HL-60/S4 treated with phorbol 12-myristate 13-acetate at 8.2 ng/mL for 4 days and 3 days (cell line): ENCODE data around the gene RPL37.
"Not testable (repeated sequence)": the region's sequence is repeated elsewhere in the genome, so short reads cannot be mapped to it uniquely, and the experiment has no call there.

Source experiments
- in situ Hi-C: fragments of 300-500 bp; cut with MboI; formaldehyde crosslinking; loops from 2 replicates; pipeline ENCODE4 v1.15.0; 2022; ENCODE audit warnings: low sequenced_read_pairs

RPL37 gene

GRCh38 chr5:40798012-40798800 lies 36.8 kb downstream of the RPL37 start, which contains the start of gene PRKAA1:
Gene PRKAA1, minus strand, starts transcription at chr5:40798374. Its CDS starts 185 bp downstream, at chr5:40798189.
- in situ Hi-C loops = no loop called here

DNA sequence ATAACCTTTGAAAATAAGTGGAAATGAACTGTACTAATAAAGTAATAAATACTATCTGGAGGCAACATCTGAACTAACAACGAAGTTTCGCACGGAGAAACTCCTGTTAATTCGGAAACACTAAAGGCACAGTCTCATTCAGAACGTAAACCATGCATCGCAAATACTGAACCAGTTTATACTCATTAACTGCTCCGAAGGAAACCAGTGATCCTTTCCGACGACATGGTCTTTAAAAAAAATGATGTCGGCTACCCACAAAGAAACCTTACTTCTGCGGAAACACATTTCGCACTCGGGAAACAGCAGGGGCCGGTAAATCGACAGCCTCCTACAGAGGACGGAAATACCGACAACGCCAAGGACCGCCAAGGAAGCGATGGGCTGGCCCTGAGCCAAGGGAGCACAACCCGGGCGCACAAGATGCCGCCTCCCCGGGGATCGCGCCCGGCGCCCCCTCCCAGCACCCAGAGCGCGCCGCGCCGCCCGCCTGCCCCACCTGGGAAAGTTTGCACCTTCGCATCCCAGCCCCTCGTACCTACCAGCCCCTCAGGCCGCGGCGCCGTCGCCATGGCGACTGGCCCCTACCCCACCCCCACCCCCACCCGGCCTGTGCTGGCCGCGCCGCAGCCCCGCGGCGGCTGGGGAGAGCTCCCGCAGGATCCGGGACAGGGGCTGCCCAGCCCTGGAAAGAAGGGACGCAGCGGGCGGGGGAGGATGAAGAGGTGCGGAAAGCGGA lies 37.6 kb downstream of the RPL37 start:
- in situ Hi-C loops = no loop called here

DNA sequence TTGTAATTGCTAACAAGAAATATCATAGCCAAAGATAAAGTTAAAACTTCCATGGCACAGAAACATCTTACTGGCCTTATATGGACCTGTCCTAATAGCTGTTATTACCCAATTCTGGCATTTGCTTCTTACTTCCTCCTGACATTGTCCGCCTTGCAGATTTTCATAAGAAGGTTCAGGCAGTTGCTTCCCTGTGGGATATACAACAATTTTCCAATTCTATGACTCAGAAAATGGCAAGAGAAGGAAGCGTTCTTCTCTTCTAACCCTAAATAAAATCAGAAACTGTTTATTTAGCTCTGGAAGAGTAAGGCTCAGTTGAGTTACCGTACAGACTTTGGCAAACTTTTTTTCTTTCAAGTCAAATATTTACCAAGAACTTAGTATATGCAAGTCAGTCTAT lies 38.5 kb downstream of the RPL37 start:
- in situ Hi-C loops = no loop called here

DNA sequence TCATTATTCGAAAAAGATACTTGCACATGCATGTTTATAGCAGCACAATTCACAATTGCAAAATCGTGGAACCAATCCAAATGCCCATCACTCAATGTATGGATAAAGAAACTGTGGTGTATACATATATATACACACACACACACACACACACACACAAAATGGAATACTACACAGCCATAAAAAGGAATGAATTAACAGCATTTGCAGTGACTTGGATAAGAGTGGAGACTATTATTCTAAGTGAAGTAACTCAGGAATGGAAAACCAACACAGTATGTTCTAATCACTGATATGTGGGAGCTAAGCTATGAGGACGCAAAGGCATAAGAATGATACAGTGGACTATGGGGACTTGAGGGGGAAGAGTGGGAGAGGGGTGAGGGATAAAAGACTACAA lies 40.1 kb downstream of the RPL37 start:
- in situ Hi-C loops = not testable (repeated sequence)

DNA sequence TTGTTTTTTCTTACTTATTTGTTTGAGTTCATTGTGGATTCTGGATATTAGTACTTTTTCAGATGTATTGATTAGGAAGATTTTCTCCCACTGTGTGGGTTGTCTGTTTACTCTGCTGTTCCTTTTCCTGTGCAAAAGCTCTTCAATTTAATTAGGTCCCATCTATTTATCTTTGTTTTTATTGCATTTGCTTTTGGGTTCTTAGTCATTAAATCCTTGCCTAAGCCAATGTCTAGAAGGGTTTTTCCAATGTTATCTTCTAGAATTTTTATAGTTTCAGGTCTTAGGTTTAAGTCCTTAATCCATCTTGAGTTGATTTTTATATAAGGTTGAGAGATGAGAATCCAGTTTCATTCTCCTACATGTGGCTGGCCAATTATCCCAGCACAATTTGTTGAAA lies 40.7 kb downstream of the RPL37 start:
- in situ Hi-C loops = not testable (repeated sequence)

- in situ Hi-C loops = not testable (repeated sequence)
Observed at GRCh38 chr5:40792691-40793090, 42.3 kb downstream of the RPL37 start.

DNA sequence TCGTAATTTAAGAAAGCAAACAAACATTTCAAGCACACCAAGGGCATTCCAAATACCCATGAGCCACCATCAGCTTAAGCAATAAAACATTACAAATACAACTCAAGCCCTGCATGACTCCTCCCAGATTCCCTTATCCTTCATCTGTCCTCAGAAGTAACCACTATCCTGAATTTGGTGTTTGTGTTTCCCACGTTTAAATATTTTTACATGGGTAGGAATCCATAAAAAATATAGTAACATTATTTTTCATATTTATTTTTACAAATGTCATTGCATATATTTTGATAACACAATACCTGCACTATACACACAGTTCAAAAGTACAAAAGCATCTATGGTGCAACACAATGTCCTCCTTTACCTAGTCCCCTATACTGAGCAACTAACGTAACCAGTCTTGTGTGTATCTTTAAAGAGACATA lies 43.3 kb downstream of the RPL37 start:
- in situ Hi-C loops = no loop called here

DNA sequence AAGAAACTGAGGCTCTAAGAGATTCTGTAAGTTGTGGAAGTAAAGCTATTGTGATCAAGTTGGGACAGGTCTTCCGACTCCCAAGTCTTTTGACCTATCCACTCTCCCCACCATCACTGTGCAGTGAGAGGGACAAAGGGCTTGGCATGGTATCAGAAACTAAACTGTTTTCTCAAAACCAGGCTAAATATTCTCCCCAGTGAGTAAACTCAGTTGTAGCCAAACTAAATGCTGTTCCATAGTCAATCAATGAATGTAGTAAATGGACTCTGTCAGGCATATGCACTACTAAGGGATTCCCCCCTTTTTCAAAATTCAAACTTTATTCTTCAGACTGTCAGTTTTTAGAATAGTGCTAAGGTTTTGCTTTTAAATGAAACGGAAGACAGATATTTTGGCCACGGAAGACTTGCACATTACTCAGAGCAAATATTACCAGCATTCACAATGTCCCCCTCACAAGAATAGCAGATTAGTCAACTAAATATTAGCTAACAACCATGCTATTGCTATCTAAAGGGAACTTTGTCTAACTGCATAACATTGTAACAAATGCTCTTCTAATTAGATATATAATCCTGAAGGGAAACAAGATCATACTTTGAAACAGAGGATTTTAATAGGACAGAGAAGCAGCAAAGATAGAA lies 44.0 kb downstream of the RPL37 start:
- in situ Hi-C loops = no loop called here

GRCh38 chr5:40788941-40789340 lies 46.1 kb downstream of the RPL37 start:
- in situ Hi-C loops = not testable (repeated sequence)

DNA sequence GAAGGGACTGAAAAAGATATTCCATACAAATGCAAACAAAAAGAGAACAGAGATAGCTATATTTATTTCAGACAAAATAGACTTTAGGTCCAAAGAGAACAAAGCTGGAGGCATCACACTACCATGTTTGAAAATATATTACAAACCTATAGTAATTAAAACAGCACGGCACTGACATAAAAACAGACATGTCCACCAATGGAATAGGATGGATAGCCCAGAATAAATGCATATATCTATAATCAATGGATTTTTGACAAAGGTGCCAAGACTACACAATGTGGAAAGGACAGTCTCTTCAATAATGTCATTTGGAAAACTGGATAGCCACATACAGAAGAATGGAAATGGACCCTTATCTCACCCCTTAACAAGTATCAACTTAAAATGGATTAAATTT lies 47.0 kb downstream of the RPL37 start:
- in situ Hi-C loops = no loop called here

- in situ Hi-C loops = not testable (repeated sequence)
Observed at GRCh38 chr5:40786664-40787063, 48.4 kb downstream of the RPL37 start.

GRCh38 chr5:40784916-40785315 lies 50.1 kb downstream of the RPL37 start:
- in situ Hi-C loops = no loop called here

DNA sequence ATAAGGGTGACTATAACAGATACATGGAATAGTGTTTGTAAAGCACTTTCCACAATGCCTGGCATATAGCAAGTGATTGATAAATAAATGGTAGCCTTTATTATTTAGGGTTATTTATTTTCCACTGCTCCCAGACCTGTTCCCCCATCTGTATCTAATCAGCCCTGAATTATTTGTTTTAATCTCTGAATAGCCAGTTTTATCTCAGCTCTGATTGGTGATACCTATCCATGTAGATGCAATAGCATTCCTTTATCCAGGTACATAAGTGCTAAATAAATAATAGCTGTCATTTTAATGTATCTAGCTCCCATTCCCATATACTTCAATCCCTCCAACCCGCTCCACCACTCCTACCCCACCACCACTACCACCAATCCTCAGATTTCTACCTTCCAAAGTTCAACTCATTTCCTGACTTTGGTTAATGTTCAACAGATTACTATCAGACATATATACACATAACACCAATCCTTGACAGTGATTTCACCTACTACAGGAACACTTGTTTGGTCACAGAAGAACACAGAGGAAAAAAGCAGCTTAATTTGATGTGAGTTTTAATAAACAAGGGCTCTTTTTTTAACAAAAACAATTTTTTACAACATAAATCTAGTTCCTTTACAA lies 50.9 kb downstream of the RPL37 start:
- in situ Hi-C loops = no loop called here

GRCh38 chr5:40781843-40782409 lies 53.1 kb downstream of the RPL37 start:
- in situ Hi-C loops = no loop called here

DNA sequence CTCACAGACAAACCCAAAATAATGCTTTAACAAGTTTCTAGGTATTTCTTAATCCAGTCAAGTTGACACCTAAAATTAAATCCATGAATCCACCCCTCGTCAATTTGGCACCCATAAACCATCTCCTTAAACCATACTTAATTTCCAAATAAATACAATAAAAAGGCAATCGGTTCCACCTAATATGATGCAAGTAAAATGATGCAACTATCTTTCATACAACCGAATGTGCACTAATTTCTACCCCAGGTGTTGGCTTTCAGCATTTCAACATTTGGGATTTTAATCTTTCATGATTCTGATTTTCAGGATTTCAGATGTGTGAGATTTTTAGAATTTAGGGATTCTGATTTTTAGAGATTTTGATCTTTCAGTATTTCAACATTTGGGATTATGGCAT lies 54.2 kb downstream of the RPL37 start:
- in situ Hi-C loops = no loop called here

- in situ Hi-C loops = no loop called here
Observed at GRCh38 chr5:40780199-40780598, 54.8 kb downstream of the RPL37 start.

- in situ Hi-C loops = no loop called here
Observed at GRCh38 chr5:40779561-40779960, 55.5 kb downstream of the RPL37 start.

DNA sequence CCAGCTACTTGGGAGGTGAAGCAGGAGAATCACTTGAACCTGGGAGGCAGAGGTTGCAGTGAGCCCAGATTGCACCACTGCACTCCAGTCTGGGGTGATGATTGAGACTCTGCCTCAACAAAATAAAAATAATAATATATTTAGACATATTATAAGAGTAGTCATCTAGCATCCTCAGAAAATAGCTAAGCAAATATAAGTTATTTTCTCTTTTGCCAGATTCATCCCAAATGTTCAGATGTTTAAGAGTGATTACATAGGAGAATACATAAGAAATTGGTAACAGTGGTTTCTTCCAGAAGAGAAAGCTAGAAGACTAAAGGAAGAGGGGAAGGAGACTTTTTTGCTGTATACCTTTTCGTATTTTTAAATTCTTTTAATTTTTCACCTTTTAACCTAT lies 56.9 kb downstream of the RPL37 start:
- in situ Hi-C loops = no loop called here

DNA sequence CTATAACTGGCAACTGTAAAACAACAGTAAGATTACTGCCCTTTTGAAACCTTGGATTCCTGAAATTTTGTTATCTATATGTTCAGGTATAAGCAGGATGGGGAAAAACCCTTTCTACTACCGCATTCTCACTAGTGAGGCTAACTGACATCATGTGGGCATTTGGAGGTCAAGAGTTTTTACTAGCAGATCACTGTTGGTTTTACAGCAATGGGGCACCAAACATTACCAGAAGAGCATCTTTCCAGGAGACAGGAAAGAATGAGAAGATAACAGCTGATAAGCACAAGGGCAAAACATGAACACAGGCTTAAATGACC lies 58.4 kb downstream of the RPL37 start:
- in situ Hi-C loops = no loop called here

DNA sequence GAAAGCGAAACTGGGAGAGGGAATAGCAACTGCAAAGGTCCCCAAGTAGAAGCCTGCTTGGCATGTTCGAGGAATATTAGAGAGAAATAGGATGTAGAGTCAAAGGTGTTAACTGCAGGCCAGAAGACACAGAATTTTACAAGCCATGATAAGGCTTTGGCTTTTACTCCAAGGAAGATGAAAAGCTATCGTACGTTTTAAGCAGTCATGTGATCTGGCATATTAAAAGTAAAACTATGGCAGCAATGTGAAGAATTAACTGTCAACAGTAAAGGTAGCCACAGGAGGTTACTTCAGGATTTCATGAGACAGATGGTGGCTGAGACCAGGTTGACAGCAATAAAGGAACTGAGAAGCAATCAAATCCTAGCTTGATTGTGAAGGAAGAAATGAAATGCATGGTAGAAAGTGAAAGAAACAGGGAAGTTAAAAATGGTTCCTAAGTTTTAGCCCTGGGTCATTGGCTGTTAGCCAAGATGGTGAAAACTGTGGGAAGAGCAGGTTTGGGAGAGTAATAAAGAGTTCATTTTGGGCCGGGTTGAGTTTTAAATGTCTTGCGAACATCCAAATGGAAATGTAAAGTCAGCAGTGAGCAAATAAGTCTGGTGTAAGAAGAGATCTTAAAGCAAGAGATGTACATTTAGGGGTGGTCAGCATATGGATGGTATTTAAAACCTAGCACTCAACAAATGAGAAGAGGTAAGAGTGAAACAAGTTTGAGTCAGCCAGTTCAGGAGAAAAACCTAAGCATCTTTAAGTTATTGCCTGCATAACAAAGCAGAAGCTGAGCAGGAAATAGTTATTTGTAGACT lies 59.0 kb downstream of the RPL37 start:
- in situ Hi-C loops = no loop called here
